SK-N-SH (cell line): ENCODE data around the gene TCOF1. TPM values are rescaled to one million over a fixed set of nuclear protein-coding genes. Genes with fewer than 3 reads are reported as not detected.
A peak's percentile ranks its signal among the peaks of the same experiment; 100 is the strongest.

Experiments used
- CTCF ChIA-PET: fragments of 300-600, 350-600 bp; formaldehyde crosslinking; extraction: SDS; loops from one replicate; lab custom pipeline; 2021; lab: Yijun Ruan, JAX
- POLR2A ChIA-PET: fragments of 350-600 bp; sonication (Branson Sonifier 250); formaldehyde crosslinking; extraction: SDS; loops from one replicate; lab custom pipeline; 2020; ENCODE audit warnings: antibody characterized with exemption, inconsistent platforms; lab: Yijun Ruan, JAX
- DNase-seq: peaks from one replicate; pipeline ENCODE4 v3.0.0; 2012
- H2AFZ ChIP-seq: fragments of 200-600 bp; sonication (generic); 2 replicates; pipeline ENCODE4 v1.8.1; 2016; ENCODE audit warnings: antibody characterized with exemption, mild to moderate bottlenecking, low read depth
- H3F3A ChIP-seq: fragments of 200-600 bp; sonication (generic); replicated peaks from 2 replicates; pipeline ENCODE3; 2016; ENCODE audit warnings: antibody characterized with exemption, mild to moderate bottlenecking; ENCODE audit not compliant: insufficient read depth
- H3K27ac ChIP-seq, 2 experiments: fragments of 200-500 bp in 1 of 2; fragments of 200-600 bp in 1 of 2; sonication (Bioruptor generic) in 1 of 2; sonication (generic), shearing (Covaris generic) in 1 of 2; 2 replicates each; pipeline versions ENCODE4 v1.5.1 to v1.6.1; 2014 to 2016; ENCODE audit warnings: low read depth in 2 of 2, inconsistent platforms in 1 of 2, low read length in 1 of 2, mild to moderate bottlenecking in 1 of 2, mixed read lengths in 1 of 2
- H3K27me3 ChIP-seq: fragments of 200-600 bp; sonication (generic), shearing (Covaris generic); 2 replicates; pipeline ENCODE4 v1.6.1; 2016; ENCODE audit warnings: mixed run types; ENCODE audit not compliant: insufficient read depth
- H3K36me3 ChIP-seq, 2 experiments: fragments of 200-500 bp in 1 of 2; fragments of 200-600 bp in 1 of 2; sonication (Bioruptor generic) in 1 of 2; sonication (generic) in 1 of 2; replicated peaks in 1 of 2; 2 replicates each; pipeline versions ENCODE3 to v1.5.1; 2014 to 2016; ENCODE audit warnings: low read length in 1 of 2, mild to moderate bottlenecking in 1 of 2; ENCODE audit not compliant: insufficient read depth in 2 of 2, control insufficient read depth in 1 of 2
- H3K4me1 ChIP-seq, 2 experiments: fragments of 200-500 bp in 1 of 2; fragments of 200-600 bp in 1 of 2; sonication (Bioruptor generic) in 1 of 2; sonication (generic), shearing (Covaris generic) in 1 of 2; 2 replicates each; pipeline versions ENCODE4 v1.5.1 to v1.6.1; 2014 to 2016; ENCODE audit warnings: low read depth in 1 of 2, low read length in 1 of 2, mixed run types in 1 of 2; ENCODE audit not compliant: insufficient read depth in 2 of 2, control insufficient read depth in 1 of 2
- H3K4me2 ChIP-seq: fragments of 200-600 bp; sonication (generic), shearing (Covaris generic); 2 replicates; pipeline ENCODE4 v1.6.1; 2017; ENCODE audit warnings: mixed run types
- H3K4me3 ChIP-seq, 2 experiments: fragments of 200-500 bp in 1 of 2; fragments of 200-600 bp in 1 of 2; sonication (Bioruptor generic) in 1 of 2; sonication (generic), shearing (Covaris generic) in 1 of 2; 2 replicates each; pipeline versions ENCODE4 v1.5.1 to v1.8.1; 2014 to 2016; ENCODE audit warnings: low read depth in 2 of 2, inconsistent platforms in 1 of 2, low read length in 1 of 2, mild to moderate bottlenecking in 1 of 2, mixed read lengths in 1 of 2, moderate library complexity in 1 of 2
- H3K79me2 ChIP-seq: fragments of 200-600 bp; sonication (generic); 2 replicates; pipeline ENCODE4 v1.8.1; 2017; ENCODE audit warnings: mild to moderate bottlenecking; ENCODE audit not compliant: insufficient read depth
- H3K9ac ChIP-seq: fragments of 200-600 bp; sonication (generic); 2 replicates; pipeline ENCODE4 v1.6.1; 2017; ENCODE audit warnings: mixed run types
- H3K9me2 ChIP-seq: fragments of 200-600 bp; sonication (generic); 2 replicates; pipeline ENCODE4 v1.6.1; 2017; ENCODE audit warnings: mixed run types
- H3K9me3 ChIP-seq: fragments of 200-600 bp; sonication (generic); 2 replicates; pipeline ENCODE4 v1.6.1; 2017; ENCODE audit warnings: mixed run types, mild to moderate bottlenecking, moderate library complexity
- H4K20me1 ChIP-seq: fragments of 200-600 bp; sonication (generic); 2 replicates; pipeline ENCODE4 v1.6.1; 2017; ENCODE audit warnings: mild to moderate bottlenecking, mixed run types; ENCODE audit not compliant: insufficient read depth
- CTCF ChIP-seq: fragments of 200-600 bp; sonication (generic); IDR thresholded peaks from 2 replicates; pipeline ENCODE4 v1.6.1; 2017; ENCODE audit warnings: antibody characterized with exemption, mild to moderate bottlenecking, moderate library complexity
- EZH2phosphoT487 ChIP-seq: fragments of 200-600 bp; sonication (generic); IDR thresholded peaks from 2 replicates; pipeline ENCODE4 v1.6.1; 2017; ENCODE audit warnings: low read depth, mixed run types, mild to moderate bottlenecking, antibody characterized with exemption, moderate library complexity, borderline replicate concordance
- FOXJ3 ChIP-seq: sonication (generic); formaldehyde crosslinking; IDR thresholded peaks from 2 replicates; pipeline ENCODE4 v1.5.1; 2020; ENCODE audit warnings: mild to moderate bottlenecking, missing genetic modification reagents
- GABPA ChIP-seq: IDR thresholded peaks from 2 replicates; pipeline ENCODE4 v1.4.0; 2012; ENCODE audit warnings: low read depth, mild to moderate bottlenecking
- IRF3 ChIP-seq: fragments of 150-350 bp; IDR thresholded peaks from 2 replicates; pipeline ENCODE4 v1.6.1; 2016; ENCODE audit warnings: mild to moderate bottlenecking, low read depth, low read length
- JUND ChIP-seq: IDR thresholded peaks from 2 replicates; pipeline ENCODE4 v1.4.0; 2012
- RCOR1 ChIP-seq: fragments of 150-350 bp; IDR thresholded peaks from 2 replicates; pipeline ENCODE4 v1.6.1; 2017; ENCODE audit warnings: antibody characterized with exemption, low read length
- SIN3A ChIP-seq: IDR thresholded peaks from 2 replicates; pipeline ENCODE4 v1.6.1; 2012; ENCODE audit warnings: low read depth, mild to moderate bottlenecking, low read length, moderate library complexity, borderline replicate concordance
- USF2 ChIP-seq: fragments of 150-350 bp; IDR thresholded peaks from 2 replicates; pipeline ENCODE4 v1.6.1; 2017; ENCODE audit warnings: antibody characterized with exemption, low read length, low read depth, borderline replicate concordance
- YY1 ChIP-seq: IDR thresholded peaks from 2 replicates; pipeline ENCODE4 v1.4.0; 2012; ENCODE audit warnings: low read depth, mild to moderate bottlenecking
- WGBS: methylation state at CpG from one replicate; pipeline ENCODE4 v1.1.6; 2017; ENCODE audit warnings: low lambda C conversion rate; 5-methylcytosine and 5-hydroxymethylcytosine counted together
- polyA plus RNA-seq, 3 experiments: library from polyadenylated mRNA; depleted of rRNA; stranded (reverse); fragments of >200 nt; gene quantifications; 2 replicates each; pipeline ENCODE4 v1.2.3, GENCODE V29; 2012

TCOF1 gene
- polyA plus RNA-seq, 1 of the 3 experiments (the other 2 are of a cell fraction) = 33.0 TPM

- peaks cover 45% of the 10 kb centered on the region for H3K79me2 ChIP-seq
- H3K36me3 ChIP-seq = peaks cover 51 to 54% of the 10 kb centered on the region in 2 experiments
- H3K27ac ChIP-seq = peak overlapping the region in 1 of 2 experiments; percentile 26; a peak in 1 of 4 replicates
These were observed 88.6 kb downstream of the TCOF1 start for GRCh38 chr5:150446088-150446487.

More at GRCh38 chr5:150446088-150446487, 88.6 kb downstream of the TCOF1 start:
- H3K9me2 ChIP-seq = no peaks in the 10 kb centered on the region
- H3K4me2 ChIP-seq = no peak overlapping the region
- no peaks in the 10 kb centered on the region for H3K27me3 ChIP-seq
- peaks cover 70% of the 10 kb centered on the region for H4K20me1 ChIP-seq
- WGBS = 88% methylated on average over 2 of the region's 2 CpGs
- peaks cover 69% of the 10 kb centered on the region for H3F3A ChIP-seq
- H3K9me3 ChIP-seq = peaks cover 6% of the 10 kb centered on the region; the same call in 1 of the 2 replicates
- POLR2A ChIA-PET = no interaction called here
- H3K4me1 ChIP-seq = peaks cover 17 to 19% of the 10 kb centered on the region in 2 experiments; a peak in 3 of 4 replicates
- no peak overlapping the region; the same call in 1 of the 2 replicates for H3K9ac ChIP-seq
- CTCF ChIA-PET = interaction anchor here (1.3 to 1.6 kb wide), 2 partner anchors 8 to 11 kb away, joined by 3 to 5 read pairs; no protein-coding TSS in a partner anchor
- H3K4me3 ChIP-seq = no peak overlapping the region
- no peak overlapping the region for H2AFZ ChIP-seq
- DNase-seq = no peak
- no peak for TF ChIP-seq EZH2phosphoT487
- no peak for TF ChIP-seq GABPA
- TF ChIP-seq JUND = no peak
- no peak for TF ChIP-seq CTCF
- no peak for TF ChIP-seq RCOR1
- no peak for TF ChIP-seq FOXJ3
- TF ChIP-seq YY1 = no peak
- no peak for TF ChIP-seq IRF3
- TF ChIP-seq SIN3A = no peak
- TF ChIP-seq USF2 = no peak
